ENCODE measurements around the gene SMG6.
"Not testable (repeated sequence)": the region's sequence is repeated elsewhere in the genome, so short reads cannot be mapped to it uniquely, and the experiment has no call there.

The SMG6 gene

DNA sequence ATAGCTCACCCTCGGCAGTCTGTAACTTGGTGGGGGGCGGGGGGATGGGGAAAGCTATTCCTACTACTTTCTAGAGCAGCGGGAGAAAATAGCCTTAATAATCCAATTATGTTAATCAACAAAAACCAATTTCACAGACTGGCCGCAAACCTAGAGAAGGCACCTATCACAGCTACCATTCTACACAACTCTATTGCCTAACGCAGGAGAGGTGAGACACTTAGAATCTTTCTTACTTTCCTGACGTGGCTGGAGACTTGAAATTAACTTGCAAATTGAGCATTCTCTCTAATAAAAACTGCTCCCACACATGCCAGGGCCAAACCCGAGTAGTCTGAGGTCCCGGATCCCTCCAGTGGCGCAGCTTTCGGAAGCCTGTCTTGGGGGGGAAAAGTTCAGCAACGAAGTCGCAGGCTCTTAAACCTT, 794 bp downstream of the SMG6 start:
- DNase-seq: no peak

DNA sequence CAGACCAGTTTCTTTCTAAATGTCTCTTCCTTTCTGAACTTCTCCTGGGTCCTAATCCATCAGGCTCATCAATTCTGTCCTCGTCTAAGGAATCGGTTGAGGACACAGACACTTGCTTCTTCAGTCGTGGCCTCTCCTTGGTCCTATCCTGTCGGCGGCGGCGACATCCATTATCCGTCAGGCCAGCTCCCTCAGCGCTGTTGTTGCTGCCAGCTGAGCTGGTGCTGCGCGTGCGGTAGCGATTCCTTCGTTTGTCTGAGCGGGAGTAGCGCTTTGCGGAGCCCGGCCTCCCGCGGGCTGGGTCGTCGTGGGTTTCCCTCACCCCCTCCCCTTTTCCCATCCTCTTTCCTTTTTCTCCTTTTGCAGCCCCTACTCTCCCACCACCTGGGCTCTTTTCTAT, 3.8 kb downstream of the SMG6 start:
- no peak for DNase-seq

DNA sequence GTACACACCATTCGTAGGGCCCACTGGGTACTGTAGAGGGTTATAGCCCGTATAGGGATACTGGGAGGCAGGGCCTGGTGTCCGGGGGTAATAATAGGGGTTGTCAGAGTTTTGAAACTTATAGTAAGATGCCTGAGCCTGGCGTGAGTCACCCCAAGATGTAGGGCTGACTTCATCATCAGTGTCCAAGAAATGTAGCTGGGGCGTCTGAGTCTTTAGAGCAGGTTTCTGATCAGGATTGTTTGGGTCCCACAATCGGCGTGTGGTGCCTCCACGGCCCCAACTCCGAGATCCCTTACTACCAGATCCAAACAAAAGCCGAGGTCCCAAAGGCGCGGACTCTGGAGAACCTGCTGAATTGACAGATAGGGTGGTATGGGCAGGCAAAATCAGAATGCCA, 4.4 kb downstream of the SMG6 start:
- DNase-seq: no peak

DNA sequence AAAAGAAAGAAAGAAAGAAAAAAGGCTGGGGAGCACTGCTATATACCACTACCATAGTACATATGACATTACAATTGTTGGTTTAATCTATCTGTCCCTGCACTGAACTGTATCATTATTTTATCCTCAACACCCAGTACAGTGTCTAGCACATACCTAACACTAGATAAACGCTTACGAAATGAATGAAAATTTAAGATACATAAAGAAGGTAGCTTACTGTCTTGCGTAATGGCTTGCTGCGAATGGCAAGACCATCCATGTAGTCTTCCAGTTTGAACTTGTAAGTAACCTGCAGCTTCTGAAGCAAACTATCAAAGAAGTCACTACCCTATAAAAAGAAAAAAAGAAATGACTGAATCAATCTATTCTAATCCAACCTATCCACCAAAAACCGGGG, 6.6 kb downstream of the SMG6 start:
- DNase-seq: no peak

DNA sequence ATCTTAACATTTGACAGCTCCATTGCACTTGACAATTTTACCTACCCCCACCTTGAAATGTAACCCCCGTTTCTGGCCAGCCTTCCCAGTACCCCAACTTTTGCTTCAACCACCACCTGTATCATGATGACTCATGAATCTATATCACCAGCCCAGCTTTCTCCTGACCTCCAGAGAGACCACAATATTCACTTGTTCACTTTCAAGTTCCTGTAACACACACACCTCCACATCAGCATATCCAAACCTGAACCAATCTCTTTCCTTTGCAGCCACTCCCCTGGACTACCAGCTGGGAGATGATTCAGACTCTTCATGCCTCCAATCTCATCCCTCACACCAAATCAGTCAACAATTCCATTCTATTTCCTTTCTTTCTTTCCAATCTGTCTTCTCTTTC, 8.0 kb downstream of the SMG6 start:
- no peak for DNase-seq

DNA sequence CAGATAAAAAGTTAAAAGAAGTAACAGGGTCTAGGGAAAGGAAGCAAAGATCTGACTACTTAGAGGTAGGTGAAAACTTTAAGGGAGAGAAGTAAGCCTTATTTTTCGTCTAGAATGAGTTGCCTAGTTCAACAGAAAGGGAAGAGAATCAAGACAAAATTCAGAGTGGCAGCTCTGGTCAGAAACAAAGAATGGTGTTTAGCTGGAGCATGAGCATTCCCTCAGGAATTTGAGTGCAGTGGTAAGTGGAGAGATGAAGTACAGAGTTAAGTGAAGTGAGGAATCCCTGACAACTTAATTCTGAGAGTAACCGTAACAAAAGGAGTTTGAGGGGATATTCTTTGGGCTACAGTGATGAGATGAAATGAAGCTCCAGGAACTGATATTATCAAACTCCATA, 11.5 kb downstream of the SMG6 start:
- no peak for DNase-seq

DNA sequence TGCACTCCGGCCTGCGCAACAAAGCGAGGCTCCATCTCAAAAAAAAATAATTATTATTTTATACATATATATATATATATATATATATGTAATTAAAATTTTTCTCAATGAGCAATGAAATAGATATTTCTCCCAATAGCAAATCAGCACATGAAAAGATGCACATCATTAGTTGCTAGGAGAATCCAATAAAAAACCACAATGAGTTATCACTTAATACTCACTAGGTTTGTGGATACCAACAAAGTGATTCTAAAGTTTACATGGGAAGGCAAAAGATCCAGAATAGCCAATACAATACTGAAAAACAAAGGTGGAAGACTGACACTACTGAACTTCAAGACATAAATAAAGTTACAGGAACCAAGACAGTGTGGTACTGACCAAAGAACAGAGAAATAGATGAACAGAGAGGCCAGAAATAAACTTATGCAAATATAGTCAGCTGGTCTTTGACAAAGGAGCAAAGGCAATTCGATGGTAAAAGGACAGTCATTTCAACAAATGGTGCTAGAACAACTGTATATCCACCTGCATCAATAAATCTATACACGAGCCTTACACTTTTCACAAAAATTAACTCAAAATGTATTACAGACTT, 13.6 kb downstream of the SMG6 start:
- no peak for DNase-seq

DNA sequence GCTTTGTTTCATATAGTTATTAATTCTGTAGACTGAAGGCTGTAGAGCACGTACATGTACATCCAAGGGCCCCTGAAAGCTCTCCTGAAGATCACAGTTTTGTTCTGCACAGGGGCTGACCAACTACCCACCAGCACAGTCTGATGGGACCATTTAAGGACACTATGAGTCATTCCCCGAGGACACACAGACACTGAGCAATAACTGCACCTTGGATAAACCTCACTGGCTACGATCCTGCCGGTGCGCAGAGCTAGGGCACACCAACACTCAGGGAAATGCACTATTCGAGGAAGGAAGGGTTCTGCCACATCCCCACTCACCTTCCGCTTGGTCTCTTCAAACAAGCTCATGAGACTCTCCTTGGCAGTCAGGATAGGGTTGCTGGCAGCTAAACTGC, 20.3 kb downstream of the SMG6 start:
- DNase-seq: no peak

DNA sequence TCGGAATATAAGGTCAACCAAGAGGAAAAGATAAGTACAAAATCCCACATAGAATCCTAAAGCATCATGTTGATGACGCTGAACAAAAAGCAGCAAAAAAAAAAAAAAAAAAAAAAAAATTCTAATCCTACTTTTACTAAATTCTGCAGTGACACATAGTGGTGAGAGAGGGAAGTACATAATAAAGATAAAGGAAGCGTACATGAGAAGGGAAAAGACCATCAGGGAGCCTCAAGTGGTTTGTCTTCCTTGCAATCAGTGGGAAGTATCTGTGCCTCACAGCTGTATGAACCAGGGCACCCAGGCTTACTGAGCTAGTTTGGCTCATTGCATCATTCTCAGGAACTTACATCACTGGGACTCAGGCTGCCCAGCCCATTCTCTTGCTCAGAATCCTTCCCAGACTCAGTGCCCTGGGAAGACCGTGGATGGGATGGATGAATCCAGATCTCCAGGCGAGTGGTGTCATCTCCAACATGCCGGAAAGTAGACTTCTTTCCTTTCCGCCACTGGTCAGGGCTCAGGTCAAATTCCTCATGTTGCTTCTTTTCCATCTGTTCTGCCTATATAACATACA, 21.2 kb downstream of the SMG6 start:
- no peak for DNase-seq

DNA sequence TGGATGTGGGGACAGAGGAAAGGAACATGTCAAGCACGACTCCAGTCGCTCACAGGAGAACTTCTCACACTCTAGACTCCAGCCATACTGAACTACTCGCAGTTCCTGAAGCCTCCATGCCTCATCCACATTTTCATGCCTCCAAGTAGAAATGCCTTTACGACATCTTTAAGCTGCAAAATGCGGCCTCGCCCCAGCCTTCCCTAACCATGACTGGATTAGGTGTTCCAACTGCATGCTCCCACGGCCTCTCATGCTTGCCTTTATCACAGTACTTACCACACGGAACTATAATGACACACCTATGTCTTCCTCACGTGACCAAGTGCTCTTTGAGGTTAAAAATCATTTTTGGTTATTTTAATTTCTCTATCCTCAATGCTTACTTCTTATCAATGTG, 23.9 kb downstream of the SMG6 start:
- no peak for DNase-seq

DNA sequence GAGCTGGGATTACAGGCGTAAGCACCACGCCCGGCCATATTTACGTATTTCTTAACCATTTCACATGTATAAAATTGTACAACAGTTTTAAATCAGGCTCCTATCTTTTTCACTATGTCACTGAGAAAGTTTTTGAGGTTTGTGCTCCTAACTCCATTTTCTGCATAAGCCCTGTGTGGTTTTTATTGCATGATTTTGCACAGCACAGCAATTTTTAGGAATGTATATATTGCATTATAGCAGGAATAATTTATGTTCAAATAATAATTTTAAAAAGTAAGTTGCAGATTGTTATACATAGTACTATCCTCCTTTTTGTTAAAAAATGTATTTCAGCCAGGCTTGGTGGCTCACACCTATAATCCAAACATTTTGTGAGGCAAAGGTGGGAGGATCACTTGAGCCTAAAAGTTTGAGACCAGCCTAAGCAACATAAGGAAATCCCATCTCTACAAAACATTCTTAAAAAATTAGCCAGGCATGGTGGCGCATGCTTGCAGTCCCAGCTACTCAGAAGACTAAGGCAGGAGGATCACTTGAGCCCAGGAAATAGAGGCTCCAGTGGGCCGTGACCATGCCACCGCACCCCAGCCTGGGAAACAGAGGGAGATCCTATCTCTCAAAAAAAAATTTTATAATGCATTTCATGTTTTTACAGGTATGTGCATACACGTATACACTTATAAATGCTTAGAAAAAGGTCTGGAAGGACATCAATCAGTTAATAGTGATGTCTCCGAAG, 26.0 kb downstream of the SMG6 start:
- no peak for DNase-seq

DNA sequence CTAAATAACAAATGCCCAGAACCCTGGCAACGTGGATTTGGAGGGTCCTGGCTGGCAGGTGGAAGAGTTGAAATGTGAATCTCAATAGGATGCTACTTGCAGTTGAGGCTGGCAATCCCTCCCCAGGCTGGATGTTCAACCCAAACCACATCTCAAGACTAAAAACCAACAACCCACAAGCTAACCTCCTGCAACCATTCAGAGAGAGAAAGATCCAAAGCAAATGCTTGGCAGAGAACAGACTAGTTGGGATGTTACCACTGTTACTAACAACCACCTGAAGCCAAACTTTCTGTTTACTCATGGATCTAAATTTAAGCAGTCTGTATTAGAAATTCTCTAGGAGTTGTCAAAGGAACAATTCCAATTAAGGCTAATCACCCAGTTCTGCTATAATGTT, 27.9 kb downstream of the SMG6 start:
- DNase-seq: no peak

DNA sequence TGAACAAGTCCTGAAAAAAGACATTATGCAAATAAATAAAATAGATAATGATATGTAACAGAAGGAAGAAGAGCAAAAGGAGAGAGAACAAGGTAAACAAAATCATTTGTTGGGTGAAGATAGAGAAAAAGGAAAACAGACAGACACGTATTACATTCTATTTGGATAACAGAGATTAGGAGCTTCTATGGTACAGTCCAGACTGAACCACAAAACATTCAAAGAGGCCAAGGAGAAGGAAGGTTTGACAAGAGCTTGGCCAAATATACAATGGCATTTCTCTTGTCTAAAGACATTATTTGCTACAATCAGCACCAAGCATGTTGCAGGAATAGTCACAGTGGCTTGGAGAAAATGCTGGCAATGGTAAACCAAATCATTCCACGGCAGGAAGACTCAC, 29.2 kb downstream of the SMG6 start:
- DNase-seq: no peak

DNA sequence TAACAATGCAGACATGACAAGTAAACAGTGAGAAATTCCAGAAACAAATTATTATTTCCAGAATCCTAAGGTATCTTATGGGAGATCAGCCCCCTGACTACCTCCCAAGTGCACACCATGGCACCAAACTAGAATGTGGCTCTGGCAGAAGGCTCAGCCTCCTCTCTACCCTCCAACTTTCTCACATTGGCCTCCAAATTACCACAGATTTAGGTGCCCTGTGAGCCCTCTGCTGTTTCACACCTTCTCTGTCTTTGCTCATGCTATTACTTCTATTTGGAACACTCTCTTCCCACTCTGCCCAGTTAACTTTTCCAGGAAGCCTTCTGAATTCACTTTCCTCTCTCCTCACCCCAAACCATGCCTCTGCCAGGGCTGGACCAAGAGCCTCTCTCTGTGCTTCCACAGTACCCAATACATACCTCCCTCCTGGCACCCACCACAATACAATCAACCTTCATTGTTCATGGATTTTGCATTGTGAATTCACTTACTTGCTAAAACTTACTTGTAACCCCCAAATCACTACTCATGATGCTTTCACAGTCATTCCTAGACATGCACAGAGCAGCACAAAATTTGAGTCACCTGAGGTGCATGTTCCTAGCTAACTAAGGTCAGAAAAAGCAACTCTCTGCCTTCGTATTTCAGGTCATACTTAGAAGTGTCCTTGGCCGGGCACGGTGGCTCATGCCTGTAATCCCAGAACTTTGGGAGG, 31.4 kb downstream of the SMG6 start:
- DNase-seq: no peak

DNA sequence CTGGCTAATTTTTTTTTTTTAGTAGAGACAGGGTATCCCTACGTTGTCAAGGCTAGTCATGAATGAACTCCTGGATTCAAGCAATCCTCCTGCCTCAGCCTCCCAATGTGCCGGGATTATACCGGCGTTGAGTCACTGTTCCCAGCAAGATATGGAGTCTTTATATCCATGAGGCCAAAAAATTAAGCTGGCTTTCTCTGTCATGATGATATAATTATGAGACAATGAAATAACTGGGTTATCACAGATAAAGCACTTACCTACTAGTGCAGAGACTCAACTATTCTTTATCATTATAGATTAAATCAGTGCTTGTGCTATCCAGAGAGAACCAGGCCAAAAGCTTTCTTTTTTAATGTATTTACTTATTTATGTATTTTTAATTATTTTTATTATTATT, 36.2 kb downstream of the SMG6 start:
- no peak for DNase-seq

DNA sequence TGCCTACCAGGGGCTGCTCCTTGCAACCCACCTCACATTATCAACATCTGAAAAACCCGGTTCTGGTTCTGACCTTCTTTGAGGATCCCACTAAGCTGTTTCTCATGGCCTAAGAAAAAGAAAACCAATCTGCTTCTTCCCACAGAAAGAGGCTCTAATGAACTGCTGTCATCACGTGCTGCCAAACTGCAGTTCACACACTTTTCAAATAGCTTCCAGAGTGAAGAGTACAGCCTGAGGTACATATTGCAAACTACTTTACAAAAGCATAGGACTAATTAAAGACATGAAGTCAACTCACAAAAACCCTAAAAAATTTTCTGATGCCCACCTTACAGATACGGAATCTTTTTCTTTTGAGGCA, 36.7 kb downstream of the SMG6 start:
- no peak for DNase-seq

DNA sequence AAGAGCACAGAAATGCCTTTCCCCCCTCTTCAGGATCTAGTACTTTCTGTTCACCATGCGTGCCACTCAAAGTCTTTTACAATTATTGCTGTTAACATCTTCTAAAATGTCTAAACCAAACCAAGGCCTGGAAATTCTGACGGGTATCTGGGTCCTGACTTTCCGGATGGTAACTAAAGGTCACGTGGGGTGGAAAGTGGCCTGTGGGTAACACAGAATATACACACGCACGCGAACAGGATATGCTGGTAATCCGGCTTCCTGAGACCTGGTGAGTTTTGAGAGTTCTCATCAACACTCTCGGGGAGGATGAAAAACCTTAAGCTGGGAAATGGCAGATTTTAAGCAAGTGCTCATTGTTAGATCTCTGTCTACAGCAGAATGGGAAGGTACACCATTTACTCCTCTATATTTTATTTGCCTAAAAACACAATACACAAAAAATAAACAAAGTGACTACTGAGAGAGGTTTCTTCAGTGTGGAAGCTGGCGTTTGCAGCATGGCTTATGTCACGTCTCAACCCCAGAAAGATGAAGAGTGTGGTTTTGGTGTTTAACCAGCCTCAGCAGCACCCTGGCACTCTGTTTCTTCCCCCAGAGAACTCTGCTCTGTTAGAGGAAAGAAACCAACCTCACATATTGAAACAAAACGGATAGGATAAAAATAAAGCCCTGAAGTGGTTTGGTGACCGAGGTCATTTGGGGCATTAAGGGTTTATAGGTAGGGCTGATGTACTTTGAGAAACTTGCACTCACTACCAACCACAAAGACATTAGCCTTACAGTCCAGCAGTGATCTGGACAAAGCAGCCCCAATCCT, 37.3 kb downstream of the SMG6 start:
- DNase-seq: peak; percentile 75

DNA sequence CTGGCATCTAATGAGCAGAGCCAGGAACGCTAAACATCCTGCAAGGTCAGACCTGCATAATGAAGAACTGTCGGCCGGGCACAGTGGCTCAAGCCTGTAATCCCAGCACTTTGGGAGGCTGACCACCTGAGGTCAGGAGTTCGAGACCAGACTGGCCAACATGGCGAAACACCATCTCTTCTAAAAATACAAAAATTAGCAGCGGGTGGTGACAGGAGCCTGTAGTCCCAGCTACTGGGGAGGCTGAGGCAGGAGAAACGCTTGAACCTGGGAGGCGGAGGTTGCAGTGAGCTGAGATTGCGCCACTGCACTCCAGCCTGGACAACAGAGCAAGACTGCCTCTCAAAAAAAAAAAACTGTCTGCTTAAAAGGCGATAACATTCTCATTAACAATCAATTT, 38.4 kb downstream of the SMG6 start:
- DNase-seq: not testable (repeated sequence)

DNA sequence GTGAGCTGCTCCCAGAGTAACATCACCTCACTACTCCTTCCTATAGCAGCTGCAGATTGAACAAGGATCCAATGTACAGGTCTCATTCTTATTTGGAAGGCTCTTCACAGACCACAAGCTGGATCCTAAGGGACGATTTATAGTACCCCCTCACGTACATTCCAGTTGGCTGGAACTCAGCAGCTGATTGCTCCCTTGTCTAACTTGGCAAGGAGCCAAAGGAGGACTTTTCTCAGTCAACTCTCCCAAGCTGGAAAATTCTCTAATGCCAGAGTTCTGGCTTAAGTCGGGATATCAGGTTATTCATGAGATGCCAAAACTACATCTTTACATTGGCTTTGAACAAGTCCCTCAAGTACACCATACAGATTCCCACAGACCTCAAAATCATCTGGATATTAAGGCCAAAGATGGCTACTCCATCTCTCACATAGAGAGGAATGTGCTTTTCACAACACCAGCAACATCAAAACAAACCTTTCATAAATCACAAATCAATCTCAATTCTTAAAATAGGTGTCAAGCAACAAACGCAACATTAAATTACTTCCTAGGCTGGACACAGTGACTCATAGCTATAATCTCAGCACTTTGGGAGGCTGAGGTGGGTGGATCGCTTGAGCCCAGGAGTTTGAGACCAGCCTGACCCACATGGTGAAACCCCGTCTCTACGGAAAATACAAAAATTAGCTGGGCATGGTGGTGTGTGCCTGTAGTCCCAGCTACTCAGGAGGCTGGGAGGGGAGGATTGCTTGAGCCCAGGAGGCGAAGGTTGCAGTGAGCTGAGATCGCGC, 39.3 kb downstream of the SMG6 start:
- no peak for DNase-seq

DNA sequence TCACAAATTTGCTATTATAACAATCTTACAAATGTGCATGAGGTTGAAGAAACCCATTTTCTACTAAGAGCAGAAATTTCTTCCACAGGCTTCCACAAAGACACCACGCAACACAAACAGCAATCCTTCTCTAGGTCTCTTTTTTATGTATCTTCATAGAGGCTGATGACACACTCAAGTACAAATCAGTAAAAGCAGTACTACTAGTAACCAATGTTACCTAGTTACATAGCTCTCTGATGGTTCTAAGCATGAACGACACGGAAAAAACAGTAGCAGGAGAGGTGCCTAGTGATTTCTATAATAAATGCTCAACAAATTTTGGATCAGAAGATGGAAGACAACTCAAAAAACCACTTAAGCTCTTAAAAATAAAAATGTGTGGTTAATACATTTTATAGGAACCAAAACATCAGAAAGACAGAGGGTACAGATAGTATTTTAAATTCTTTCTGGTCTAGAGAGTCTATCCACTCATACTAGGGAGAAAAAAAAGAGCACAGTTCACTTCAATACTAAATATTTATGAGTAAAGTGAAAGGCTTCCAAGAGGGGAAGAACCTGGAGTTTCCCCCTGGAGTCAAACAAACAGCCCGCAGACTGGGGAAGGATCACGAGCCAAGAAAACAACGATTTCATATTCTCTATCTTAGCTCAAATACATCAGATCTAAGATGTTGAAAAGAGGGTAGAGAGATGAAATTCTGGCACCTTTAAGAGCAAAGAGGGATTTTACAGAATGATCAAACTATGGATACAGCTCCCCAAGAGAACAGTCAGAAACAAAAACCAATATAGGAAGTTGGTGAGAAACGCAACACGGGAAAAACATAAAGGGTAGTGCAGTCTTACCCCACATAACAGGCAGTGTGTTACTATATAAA, 40.2 kb downstream of the SMG6 start:
- no peak for DNase-seq

DNA sequence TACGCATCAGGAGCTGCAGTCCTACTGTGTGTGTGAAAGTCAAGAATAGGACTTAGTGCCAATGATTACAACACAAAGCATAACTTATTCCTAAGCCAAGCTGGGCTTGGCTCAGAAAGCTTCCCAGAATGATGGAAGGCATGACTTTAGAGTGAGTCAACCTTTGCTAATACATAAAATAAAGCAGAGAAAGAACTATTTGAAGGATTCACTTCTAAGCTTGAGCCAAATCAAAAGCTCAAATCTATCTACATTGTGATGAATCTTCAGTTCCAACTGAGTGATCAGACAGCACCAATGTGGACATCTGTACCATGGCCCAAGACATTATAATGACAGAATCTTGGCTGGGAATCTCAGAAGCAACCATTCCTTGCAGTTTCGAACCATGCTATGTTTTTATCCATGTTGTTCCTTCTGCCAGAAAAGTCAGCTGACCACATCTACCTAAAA, 41.4 kb downstream of the SMG6 start:
- no peak for DNase-seq
